Stimulated activated CD8-positive, alpha-beta memory T cell treated with anti-CD3 and anti-CD28 coated beads, Interleukin-12 subunit alpha, Interleukin-12 subunit beta, amount 100 ng/mL, for 1 hour (primary cell): ENCODE results near the gene PTPRK.
"Not testable (repeated sequence)": the region's sequence is repeated elsewhere in the genome, so short reads cannot be mapped to it uniquely, and the experiment has no call there.

ENCODE experiments used
- DNase-seq: peaks from one replicate; pipeline ENCODE4 v3.0.0-alpha.2; 2020; ENCODE audit warnings: low read depth

The PTPRK gene

GRCh38 chr6:128438393-128438792 is 82.0 kb downstream of the PTPRK start:
- DNase-seq = no peak

- DNase-seq = no peak
These were observed 82.7 kb downstream of the PTPRK start for GRCh38 chr6:128437685-128438084.

GRCh38 chr6:128434752-128435151 is 85.6 kb downstream of the PTPRK start:
- not testable (repeated sequence) for DNase-seq

- no peak for DNase-seq
These were observed 88.0 kb downstream of the PTPRK start for GRCh38 chr6:128432394-128432793.

GRCh38 chr6:128427139-128427538 is 93.3 kb downstream of the PTPRK start:
- DNase-seq = no peak

- DNase-seq = no peak
These were observed 94.5 kb downstream of the PTPRK start for GRCh38 chr6:128425856-128426255.

- DNase-seq = no peak
These were observed 97.5 kb downstream of the PTPRK start for GRCh38 chr6:128422871-128423270.

- DNase-seq = no peak
These were observed 98.2 kb downstream of the PTPRK start for GRCh38 chr6:128422200-128422599.

- DNase-seq = no peak
These were observed 98.6 kb downstream of the PTPRK start for GRCh38 chr6:128421788-128422187.

GRCh38 chr6:128417698-128418097 is 102.7 kb downstream of the PTPRK start:
- no peak for DNase-seq

GRCh38 chr6:128415387-128415786 is 105.0 kb downstream of the PTPRK start:
- DNase-seq = no peak

- DNase-seq = no peak
These were observed 105.5 kb downstream of the PTPRK start for GRCh38 chr6:128414943-128415342.

GRCh38 chr6:128413291-128413690 is 107.1 kb downstream of the PTPRK start:
- no peak for DNase-seq

GRCh38 chr6:128412680-128413079 is 107.7 kb downstream of the PTPRK start:
- no peak for DNase-seq

- no peak for DNase-seq
These were observed 109.8 kb downstream of the PTPRK start for GRCh38 chr6:128410584-128410983.

GRCh38 chr6:128409003-128409402 is 111.4 kb downstream of the PTPRK start:
- no peak for DNase-seq

GRCh38 chr6:128406453-128406852 is 113.9 kb downstream of the PTPRK start:
- no peak for DNase-seq

- no peak for DNase-seq
These were observed 116.6 kb downstream of the PTPRK start for GRCh38 chr6:128403618-128404444.

- no peak for DNase-seq
These were observed 119.5 kb downstream of the PTPRK start for GRCh38 chr6:128400875-128401274.

GRCh38 chr6:128397996-128398395 is 122.4 kb downstream of the PTPRK start:
- DNase-seq = no peak

GRCh38 chr6:128395596-128395995 is 124.8 kb downstream of the PTPRK start:
- DNase-seq = no peak

GRCh38 chr6:128395188-128395587 is 125.2 kb downstream of the PTPRK start:
- no peak for DNase-seq

- no peak for DNase-seq
These were observed 126.2 kb downstream of the PTPRK start for GRCh38 chr6:128394167-128394566.
